Hepatocyte (in vitro differentiated cells): ENCODE data around the gene GOPC.

ENCODE experiments used
- EZH2 ChIP-seq: fragments of 200-600 bp; sonication (generic); IDR thresholded peaks from 2 replicates; pipeline ENCODE4 v1.6.1; 2016; ENCODE audit warnings: antibody characterized with exemption, mild to moderate bottlenecking, borderline replicate concordance
- TF ChIP-seq, protein P1 (sequence below): fragments of 200-600 bp; sonication (generic); IDR thresholded peaks from 2 replicates; pipeline ENCODE4 v1.5.1; 2016; ENCODE audit warnings: antibody characterized with exemption, mild to moderate bottlenecking; ENCODE audit not compliant: poor library complexity

DNA sequence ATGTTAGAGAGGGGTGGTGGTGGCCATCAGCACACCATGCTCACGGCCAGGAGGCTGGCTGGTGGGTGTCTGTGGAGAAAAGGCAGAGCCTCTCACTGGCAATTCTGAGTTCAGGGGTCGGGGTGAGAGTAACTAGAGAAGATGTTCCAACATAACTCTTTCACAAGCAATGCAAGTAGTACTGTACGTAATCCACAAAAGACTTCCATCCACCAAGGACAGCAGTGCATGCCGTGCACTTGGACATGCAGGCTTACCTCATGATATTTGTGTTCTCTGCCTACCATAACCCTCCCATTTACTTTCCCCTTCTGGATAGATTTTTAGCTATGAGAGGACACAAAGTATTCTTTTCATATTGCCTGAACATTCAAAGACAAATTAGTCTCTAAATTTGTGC lies 68.5 kb downstream of the GOPC start:
- no peak for TF ChIP-seq EZH2
- TF ChIP-seq, protein P1, sequence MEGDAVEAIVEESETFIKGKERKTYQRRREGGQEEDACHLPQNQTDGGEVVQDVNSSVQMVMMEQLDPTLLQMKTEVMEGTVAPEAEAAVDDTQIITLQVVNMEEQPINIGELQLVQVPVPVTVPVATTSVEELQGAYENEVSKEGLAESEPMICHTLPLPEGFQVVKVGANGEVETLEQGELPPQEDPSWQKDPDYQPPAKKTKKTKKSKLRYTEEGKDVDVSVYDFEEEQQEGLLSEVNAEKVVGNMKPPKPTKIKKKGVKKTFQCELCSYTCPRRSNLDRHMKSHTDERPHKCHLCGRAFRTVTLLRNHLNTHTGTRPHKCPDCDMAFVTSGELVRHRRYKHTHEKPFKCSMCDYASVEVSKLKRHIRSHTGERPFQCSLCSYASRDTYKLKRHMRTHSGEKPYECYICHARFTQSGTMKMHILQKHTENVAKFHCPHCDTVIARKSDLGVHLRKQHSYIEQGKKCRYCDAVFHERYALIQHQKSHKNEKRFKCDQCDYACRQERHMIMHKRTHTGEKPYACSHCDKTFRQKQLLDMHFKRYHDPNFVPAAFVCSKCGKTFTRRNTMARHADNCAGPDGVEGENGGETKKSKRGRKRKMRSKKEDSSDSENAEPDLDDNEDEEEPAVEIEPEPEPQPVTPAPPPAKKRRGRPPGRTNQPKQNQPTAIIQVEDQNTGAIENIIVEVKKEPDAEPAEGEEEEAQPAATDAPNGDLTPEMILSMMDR: no peak
